GM11168 (cell line): ENCODE measurements around the gene CPXM2.

ENCODE experiments used
- in situ Hi-C: fragments of 300-500 bp; cut with MboI; formaldehyde crosslinking; loops from one replicate; pipeline ENCODE4 v1.12.0; 2022; ENCODE audit warnings: low sequenced_read_pairs; ENCODE audit not compliant: unreplicated experiment

Gene CPXM2

GRCh38 chr10:123878666-123879303 lies 12.8 kb downstream of the CPXM2 start:
- in situ Hi-C loops = no loop called here

GRCh38 chr10:123870260-123870659 lies 21.3 kb downstream of the CPXM2 start:
- in situ Hi-C loops = no loop called here

- in situ Hi-C loops = no loop called here
These were observed 22.6 kb downstream of the CPXM2 start for GRCh38 chr10:123869020-123869414.

GRCh38 chr10:123868038-123869019 lies 23.3 kb downstream of the CPXM2 start:
- in situ Hi-C loops = no loop called here

- in situ Hi-C loops = no loop called here
These were observed 25.7 kb downstream of the CPXM2 start for GRCh38 chr10:123865880-123866279.

- in situ Hi-C loops = no loop called here
These were observed 26.3 kb downstream of the CPXM2 start for GRCh38 chr10:123865350-123865749.

GRCh38 chr10:123864923-123865322 lies 26.7 kb downstream of the CPXM2 start:
- in situ Hi-C loops = no loop called here

GRCh38 chr10:123863721-123864482 lies 27.7 kb downstream of the CPXM2 start:
- in situ Hi-C loops = no loop called here

GRCh38 chr10:123863183-123863575 lies 28.4 kb downstream of the CPXM2 start:
- in situ Hi-C loops = no loop called here

- in situ Hi-C loops = no loop called here
These were observed 29.0 kb downstream of the CPXM2 start for GRCh38 chr10:123862421-123863182.

GRCh38 chr10:123860856-123861255 lies 30.8 kb downstream of the CPXM2 start:
- in situ Hi-C loops = no loop called here

- in situ Hi-C loops = no loop called here
These were observed 31.4 kb downstream of the CPXM2 start for GRCh38 chr10:123860209-123860608.

- in situ Hi-C loops = no loop called here
These were observed 32.0 kb downstream of the CPXM2 start for GRCh38 chr10:123859653-123860050.

GRCh38 chr10:123858907-123859652 lies 32.5 kb downstream of the CPXM2 start:
- in situ Hi-C loops = no loop called here

- in situ Hi-C loops = no loop called here
These were observed 33.4 kb downstream of the CPXM2 start for GRCh38 chr10:123858077-123858681.

GRCh38 chr10:123857616-123858015 lies 34.0 kb downstream of the CPXM2 start:
- in situ Hi-C loops = no loop called here

GRCh38 chr10:123855008-123855684 lies 36.5 kb downstream of the CPXM2 start:
- in situ Hi-C loops = no loop called here

- in situ Hi-C loops = no loop called here
These were observed 37.1 kb downstream of the CPXM2 start for GRCh38 chr10:123854498-123854897.
